Measurements from ENCODE around the gene TNFRSF12A. TPM values are rescaled to one million over a fixed set of nuclear protein-coding genes. Genes with fewer than 3 reads are reported as not detected.
A peak's percentile ranks its signal among the peaks of the same experiment; 100 is the strongest.

TNFRSF12A gene
- total RNA-seq, 1 donor from 2014 or later = 12.3 TPM

- Histone ChIP-seq H3K27ac (no peak overlapping the region), H3K36me3 (no peaks in the 10 kb centered on the region), H3K9me3 (no peaks in the 10 kb centered on the region), H3K4me1 (peaks cover 37% of the 10 kb centered on the region), H3K27me3 (no peaks in the 10 kb centered on the region), H3K4me3 (peak overlapping the region; percentile 75 to 77)
- intact Hi-C loops (cut with DNase I) = no loop called here
- TF ChIP-seq CTCF (IDR thresholded peaks at IDR 0.05) (no peak), POLR2AphosphoS5 (IDR thresholded peaks at IDR 0.05; ENCODE audit: insufficient read depth in 1 of 2, low read depth in 1 of 2) (no peak), POLR2A (IDR thresholded peaks at IDR 0.05) (no peak)
- DNase-seq (ENCODE audit: extremely low spot score in 2 of 2) = no peak
Measured at GRCh38 chr16:2981177-2981898, 38.8 kb upstream of the TNFRSF12A start.

GRCh38 chr16:2981899-2982250 lies 38.3 kb upstream of the TNFRSF12A start:
- H3K4me1 ChIP-seq = peaks cover 37% of the 10 kb centered on the region
- no peaks in the 10 kb centered on the region for H3K9me3 ChIP-seq
- no peak overlapping the region for H3K4me3 ChIP-seq
- no peaks in the 10 kb centered on the region for H3K27me3 ChIP-seq
- H3K36me3 ChIP-seq = no peaks in the 10 kb centered on the region
- TF ChIP-seq POLR2A (IDR thresholded peaks at IDR 0.05) = no peak
- no peak for TF ChIP-seq CTCF (IDR thresholded peaks at IDR 0.05)
- TF ChIP-seq POLR2AphosphoS5 (IDR thresholded peaks at IDR 0.05; ENCODE audit: insufficient read depth in 1 of 2, low read depth in 1 of 2) = no peak
- no peak for DNase-seq (ENCODE audit: extremely low spot score in 2 of 2)
- intact Hi-C loops (cut with DNase I) = no loop called here
- no peak overlapping the region for H3K27ac ChIP-seq

GRCh38 chr16:2982402-2982801 lies 37.8 kb upstream of the TNFRSF12A start:
- Histone ChIP-seq H3K4me1 (peaks cover 37% of the 10 kb centered on the region), H3K36me3 (no peaks in the 10 kb centered on the region), H3K4me3 (no peak overlapping the region), H3K27ac (no peak overlapping the region), H3K27me3 (no peaks in the 10 kb centered on the region), H3K9me3 (no peaks in the 10 kb centered on the region)
- intact Hi-C loops (cut with DNase I) = no loop called here
- no peak for TF ChIP-seq POLR2AphosphoS5 (IDR thresholded peaks at IDR 0.05; ENCODE audit: insufficient read depth in 1 of 2, low read depth in 1 of 2)
- no peak for TF ChIP-seq CTCF (IDR thresholded peaks at IDR 0.05)
- no peak for TF ChIP-seq POLR2A (IDR thresholded peaks at IDR 0.05)
- no peak for DNase-seq (ENCODE audit: extremely low spot score in 2 of 2)

GRCh38 chr16:2983706-2984136 lies 36.4 kb upstream of the TNFRSF12A start:
- peak overlapping the region; percentile 11 to 28 for H3K4me3 ChIP-seq
- H3K9me3 ChIP-seq = no peaks in the 10 kb centered on the region
- no peak for TF ChIP-seq POLR2A (IDR thresholded peaks at IDR 0.05)
- TF ChIP-seq CTCF (IDR thresholded peaks at IDR 0.05) = peak; percentile 81 to 92 (median 92)
- H3K36me3 ChIP-seq = no peaks in the 10 kb centered on the region
- DNase-seq (ENCODE audit: extremely low spot score in 2 of 2) = no peak
- no peaks in the 10 kb centered on the region for H3K27me3 ChIP-seq
- intact Hi-C loops (cut with DNase I) = no loop called here
- H3K27ac ChIP-seq = no peak overlapping the region
- peaks cover 37% of the 10 kb centered on the region for H3K4me1 ChIP-seq

GRCh38 chr16:2985462-2985861 lies 34.7 kb upstream of the TNFRSF12A start:
- no peak overlapping the region for H3K27ac ChIP-seq
- TF ChIP-seq CTCF (IDR thresholded peaks at IDR 0.05) (no peak), POLR2A (IDR thresholded peaks at IDR 0.05) (no peak), POLR2AphosphoS5 (IDR thresholded peaks at IDR 0.05; ENCODE audit: insufficient read depth in 1 of 2, low read depth in 1 of 2) (no peak)

More at GRCh38 chr16:2985462-2985861, 34.7 kb upstream of the TNFRSF12A start:
- H3K27me3 ChIP-seq = no peaks in the 10 kb centered on the region
- peaks cover 29% of the 10 kb centered on the region for H3K4me1 ChIP-seq
- no peak overlapping the region for H3K4me3 ChIP-seq
- no peaks in the 10 kb centered on the region for H3K36me3 ChIP-seq
- no peak for DNase-seq (ENCODE audit: extremely low spot score in 2 of 2)
- intact Hi-C loops (cut with DNase I) = no loop called here
- no peaks in the 10 kb centered on the region for H3K9me3 ChIP-seq

Data from vagina (tissue), 2 donors.